Vagina (tissue), 2 donors: Measurements from ENCODE around the gene NLGN1. TPM values are rescaled to one million over a fixed set of nuclear protein-coding genes. Genes with fewer than 3 reads are reported as not detected.

ENCODE experiments used
- DNase-seq, 2 donors: peaks; one replicate each; pipeline ENCODE4 v3.0.0-alpha.2; 2017; ENCODE audit errors: extremely low spot score in 2 of 2
- H3K27ac ChIP-seq: fragments of 200-600 bp; sonication (generic); one replicate; pipeline ENCODE4 v1.5.1; 2019
- H3K27me3 ChIP-seq: fragments of 200-600 bp; sonication (generic); one replicate; pipeline ENCODE4 v1.5.1; 2019
- H3K36me3 ChIP-seq, 2 donors: fragments of 200-600 bp; sonication (generic); one replicate each; pipeline ENCODE4 v1.5.1; 2017 to 2019
- H3K4me1 ChIP-seq: fragments of 200-600 bp; sonication (generic); one replicate; pipeline ENCODE4 v1.5.1; 2019
- H3K4me3 ChIP-seq, 2 donors: fragments of 200-600 bp; sonication (generic); 1 replicate in 1 of 2; 2 replicates in 1 of 2; pipeline ENCODE4 v1.5.1; 2016 to 2019
- H3K9me3 ChIP-seq: fragments of 200-600 bp; sonication (generic); one replicate; pipeline ENCODE4 v1.5.1; 2019
- POLR2A ChIP-seq, 2 donors: fragments of 450-650 bp; IDR thresholded peaks; one replicate each; pipeline ENCODE4 v1.6.1; 2017; ENCODE audit warnings: antibody characterized with exemption in 2 of 2, mild to moderate bottlenecking in 2 of 2, moderate library complexity in 2 of 2
- POLR2AphosphoS5 ChIP-seq, 2 donors: sonication (generic); formaldehyde crosslinking; IDR thresholded peaks; one replicate each; pipeline ENCODE4 v1.9.0; 2017; ENCODE audit warnings: antibody characterized with exemption in 2 of 2, mild to moderate bottlenecking in 2 of 2, low read depth in 1 of 2; ENCODE audit not compliant: insufficient read depth in 1 of 2
- intact Hi-C: fragments of 100-400 bp; cut with DNase I; formaldehyde crosslinking; loops from one replicate; pipeline ENCODE4 v1.15.1; 2023
- total RNA-seq: library from RNA; depleted of rRNA; stranded (reverse); fragments of >200 nt; gene quantifications from one replicate; pipeline ENCODE4 v1.2.3, GENCODE V29; 2016
- TF ChIP-seq, protein P1 (sequence below), 3 experiments: fragments of 450-650 bp in 2 of 3; fragments of 200-600 bp in 1 of 3; sonication (generic) in 1 of 3; IDR thresholded peaks; one replicate each; pipeline ENCODE4 v1.5.1; 2017 to 2019; ENCODE audit warnings: antibody characterized with exemption in 3 of 3, mild to moderate bottlenecking in 2 of 3, moderate library complexity in 2 of 3

The NLGN1 gene
- total RNA-seq, 1 donor from 2014 or later = 4.7 TPM

DNA sequence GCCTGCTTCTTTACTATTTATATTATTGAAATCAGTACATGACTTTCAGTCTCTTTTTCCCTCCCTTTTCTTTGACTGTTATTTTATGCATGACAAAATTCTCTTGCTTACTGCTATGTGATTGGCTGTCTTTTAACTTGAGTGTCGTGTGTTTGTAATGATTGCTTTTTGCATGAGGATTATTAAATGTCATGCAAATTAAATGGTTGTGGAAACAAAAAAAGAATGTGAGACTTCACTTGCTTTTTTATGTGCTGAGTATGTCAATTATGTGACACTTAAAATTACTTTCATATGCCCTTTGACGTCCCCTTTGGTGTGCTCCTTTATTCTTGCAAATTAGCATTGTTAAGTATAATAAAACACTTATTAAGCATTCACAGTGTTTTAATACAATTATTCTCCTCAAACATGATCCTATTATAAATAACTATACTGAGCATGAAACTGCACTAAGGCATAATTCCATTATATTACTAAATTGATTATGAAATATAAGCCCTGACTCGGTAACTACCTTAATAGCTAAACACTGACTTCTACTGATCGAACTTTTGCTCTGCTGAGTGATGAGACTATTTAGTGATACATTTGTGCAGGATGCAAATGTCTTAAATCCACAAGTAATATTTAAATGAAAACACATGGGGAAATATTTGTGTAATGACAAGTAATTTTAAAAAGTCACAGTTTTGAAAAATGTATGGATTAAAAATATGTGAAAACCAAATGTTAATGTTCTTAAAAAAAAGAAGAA lies 401.7 kb downstream of the NLGN1 start:
- H3K9me3 ChIP-seq = no peaks in the 10 kb centered on the region
- H3K4me1 ChIP-seq = no peaks in the 10 kb centered on the region
- H3K4me3 ChIP-seq = no peak overlapping the region
- no peak for DNase-seq
- H3K27ac ChIP-seq = no peak overlapping the region
- TF ChIP-seq POLR2AphosphoS5 (IDR thresholded peaks at IDR 0.05; ENCODE audit: insufficient read depth in 1 of 2, low read depth in 1 of 2) = no peak
- TF ChIP-seq POLR2A (IDR thresholded peaks at IDR 0.05) = no peak
- TF ChIP-seq, protein P1, sequence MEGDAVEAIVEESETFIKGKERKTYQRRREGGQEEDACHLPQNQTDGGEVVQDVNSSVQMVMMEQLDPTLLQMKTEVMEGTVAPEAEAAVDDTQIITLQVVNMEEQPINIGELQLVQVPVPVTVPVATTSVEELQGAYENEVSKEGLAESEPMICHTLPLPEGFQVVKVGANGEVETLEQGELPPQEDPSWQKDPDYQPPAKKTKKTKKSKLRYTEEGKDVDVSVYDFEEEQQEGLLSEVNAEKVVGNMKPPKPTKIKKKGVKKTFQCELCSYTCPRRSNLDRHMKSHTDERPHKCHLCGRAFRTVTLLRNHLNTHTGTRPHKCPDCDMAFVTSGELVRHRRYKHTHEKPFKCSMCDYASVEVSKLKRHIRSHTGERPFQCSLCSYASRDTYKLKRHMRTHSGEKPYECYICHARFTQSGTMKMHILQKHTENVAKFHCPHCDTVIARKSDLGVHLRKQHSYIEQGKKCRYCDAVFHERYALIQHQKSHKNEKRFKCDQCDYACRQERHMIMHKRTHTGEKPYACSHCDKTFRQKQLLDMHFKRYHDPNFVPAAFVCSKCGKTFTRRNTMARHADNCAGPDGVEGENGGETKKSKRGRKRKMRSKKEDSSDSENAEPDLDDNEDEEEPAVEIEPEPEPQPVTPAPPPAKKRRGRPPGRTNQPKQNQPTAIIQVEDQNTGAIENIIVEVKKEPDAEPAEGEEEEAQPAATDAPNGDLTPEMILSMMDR (IDR thresholded peaks at IDR 0.05) = no peak
- no peaks in the 10 kb centered on the region for H3K36me3 ChIP-seq
- intact Hi-C loops = no loop called here
- H3K27me3 ChIP-seq = no peaks in the 10 kb centered on the region

DNA sequence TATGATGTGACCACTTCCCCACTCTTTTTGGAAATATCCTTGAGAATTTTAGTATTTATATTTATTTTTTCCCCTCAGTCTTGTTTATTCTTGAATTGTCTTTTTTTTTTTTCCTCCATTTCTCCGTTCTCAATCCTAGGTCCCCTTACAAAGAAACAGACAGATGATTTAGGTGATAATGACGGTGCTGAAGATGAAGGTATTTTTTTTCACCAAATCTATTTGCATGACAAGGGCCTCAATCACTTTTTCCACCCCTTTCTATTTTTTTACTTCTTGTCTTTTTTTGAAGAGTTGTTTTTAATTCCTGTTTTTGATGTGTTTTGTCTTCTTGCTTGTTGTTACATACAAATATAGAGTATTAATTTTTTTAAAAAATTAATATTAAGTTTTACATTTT lies 402.6 kb downstream of the NLGN1 start:
- intact Hi-C loops = no loop called here
- Histone ChIP-seq H3K27me3 (no peaks in the 10 kb centered on the region), H3K4me3 (no peak overlapping the region), H3K36me3 (no peaks in the 10 kb centered on the region), H3K4me1 (no peaks in the 10 kb centered on the region), H3K9me3 (no peaks in the 10 kb centered on the region), H3K27ac (no peak overlapping the region)
- no peak for DNase-seq
- TF ChIP-seq, protein P1 (IDR thresholded peaks at IDR 0.05) = no peak
- TF ChIP-seq POLR2AphosphoS5 (IDR thresholded peaks at IDR 0.05; ENCODE audit: insufficient read depth in 1 of 2, low read depth in 1 of 2) = no peak
- no peak for TF ChIP-seq POLR2A (IDR thresholded peaks at IDR 0.05)

DNA sequence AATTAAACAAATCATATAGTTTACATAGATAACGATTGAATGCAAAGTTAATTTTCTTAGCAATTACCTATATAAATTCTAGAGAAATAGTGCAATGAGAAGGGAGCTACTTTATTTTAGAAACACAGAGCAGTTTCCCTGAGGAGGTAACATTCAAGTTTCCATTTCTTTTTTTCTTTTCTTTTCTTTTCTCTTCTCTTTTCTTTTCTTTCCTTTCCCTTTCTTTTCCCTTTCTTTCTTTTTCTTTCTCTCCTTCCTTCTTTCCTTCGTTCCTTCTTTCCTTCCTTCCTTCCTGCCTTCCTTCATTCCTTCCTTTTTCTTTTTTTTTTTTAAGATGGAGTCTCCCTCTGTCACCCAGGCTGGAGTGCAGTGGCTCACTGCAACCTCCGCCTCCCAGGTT lies 417.3 kb downstream of the NLGN1 start:
- DNase-seq = no peak
- TF ChIP-seq, protein P1 (IDR thresholded peaks at IDR 0.05) = no peak
- no peak for TF ChIP-seq POLR2A (IDR thresholded peaks at IDR 0.05)
- no peak for TF ChIP-seq POLR2AphosphoS5 (IDR thresholded peaks at IDR 0.05; ENCODE audit: insufficient read depth in 1 of 2, low read depth in 1 of 2)
- Histone ChIP-seq H3K27ac (no peak overlapping the region), H3K4me3 (no peak overlapping the region), H3K27me3 (no peaks in the 10 kb centered on the region), H3K9me3 (no peaks in the 10 kb centered on the region), H3K36me3 (no peaks in the 10 kb centered on the region), H3K4me1 (no peaks in the 10 kb centered on the region)
- intact Hi-C loops = no loop called here

DNA sequence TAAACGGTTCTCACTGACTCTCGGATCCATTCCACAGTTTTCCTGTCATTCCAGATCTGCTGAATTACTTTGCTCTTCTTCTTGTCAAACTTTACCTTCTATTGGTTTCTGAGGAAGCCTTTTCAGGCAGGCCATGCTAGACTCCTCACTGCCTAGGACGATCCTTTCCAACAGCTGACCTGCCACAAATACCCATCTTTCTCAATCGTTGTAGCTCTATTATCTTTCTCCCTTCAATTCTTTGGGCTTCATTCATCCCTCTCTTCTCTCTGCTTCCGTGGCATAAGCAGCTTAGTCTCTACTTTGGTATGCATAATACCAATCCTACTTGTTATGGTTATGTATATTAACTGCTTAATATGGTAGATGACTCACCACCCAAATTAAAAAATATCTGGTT lies 421.8 kb downstream of the NLGN1 start:
- intact Hi-C loops = no loop called here
- H3K27me3 ChIP-seq = no peaks in the 10 kb centered on the region
- H3K4me3 ChIP-seq = no peak overlapping the region
- DNase-seq = no peak
- TF ChIP-seq POLR2A (IDR thresholded peaks at IDR 0.05) = no peak
- TF ChIP-seq POLR2AphosphoS5 (IDR thresholded peaks at IDR 0.05; ENCODE audit: insufficient read depth in 1 of 2, low read depth in 1 of 2) = no peak
- TF ChIP-seq, protein P1 (IDR thresholded peaks at IDR 0.05) = no peak
- H3K9me3 ChIP-seq = no peaks in the 10 kb centered on the region
- no peaks in the 10 kb centered on the region for H3K36me3 ChIP-seq
- H3K27ac ChIP-seq = no peak overlapping the region
- no peaks in the 10 kb centered on the region for H3K4me1 ChIP-seq

DNA sequence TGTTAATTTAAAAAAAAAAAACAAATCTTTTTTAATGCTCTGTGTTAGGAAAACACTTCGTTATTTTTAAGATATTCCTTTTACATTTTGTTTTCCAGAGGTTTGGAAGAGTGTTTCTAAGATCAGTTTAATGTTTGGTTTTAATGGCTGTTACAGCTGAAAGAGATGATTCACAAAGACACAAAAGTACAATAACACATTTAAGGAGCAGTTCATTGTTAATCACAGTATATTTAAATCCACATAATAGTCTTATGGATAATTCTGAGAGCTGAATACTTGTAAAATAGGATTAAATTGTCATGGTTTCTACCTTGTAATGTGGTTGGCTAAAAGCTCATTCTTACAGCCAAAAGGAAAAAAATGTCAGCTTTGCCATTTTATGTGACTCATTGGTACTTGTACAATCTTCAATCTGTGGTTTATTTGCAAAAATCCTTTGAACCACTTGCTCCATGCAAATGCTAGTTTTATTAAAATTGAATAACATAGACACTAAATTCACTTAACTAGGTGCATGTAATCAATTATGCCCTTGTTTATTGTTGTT lies 426.4 kb downstream of the NLGN1 start:
- no peaks in the 10 kb centered on the region for H3K4me1 ChIP-seq
- no peaks in the 10 kb centered on the region for H3K36me3 ChIP-seq
- DNase-seq = no peak
- no peak overlapping the region for H3K27ac ChIP-seq
- no peak for TF ChIP-seq POLR2A (IDR thresholded peaks at IDR 0.05)
- TF ChIP-seq, protein P1 (IDR thresholded peaks at IDR 0.05) = no peak
- TF ChIP-seq POLR2AphosphoS5 (IDR thresholded peaks at IDR 0.05; ENCODE audit: insufficient read depth in 1 of 2, low read depth in 1 of 2) = no peak
- intact Hi-C loops = no loop called here
- no peaks in the 10 kb centered on the region for H3K9me3 ChIP-seq
- H3K4me3 ChIP-seq = no peak overlapping the region
- no peaks in the 10 kb centered on the region for H3K27me3 ChIP-seq
